Mesendoderm (in vitro differentiated cells): ENCODE measurements around the gene CDCA7.

Experiments
- DNase-seq: peaks from one replicate; pipeline ENCODE4 v3.0.0; 2013
- H2AK5ac ChIP-seq: 2 replicates; pipeline ENCODE4 v1.6.1; 2013; ENCODE audit warnings: low read length, inconsistent platforms
- H2BK120ac ChIP-seq: 2 replicates; pipeline ENCODE4 v1.6.1; 2013; ENCODE audit warnings: low read depth, mild to moderate bottlenecking, low read length, moderate library complexity, mixed read lengths
- H2BK15ac ChIP-seq: replicated peaks from 2 replicates; pipeline ENCODE4 v1.6.1; 2013; ENCODE audit warnings: low read depth, mild to moderate bottlenecking, moderate library complexity
- H2BK5ac ChIP-seq: 2 replicates; pipeline ENCODE4 v1.6.1; 2013; ENCODE audit warnings: low read length, inconsistent platforms
- H3K18ac ChIP-seq: 2 replicates; pipeline ENCODE4 v1.6.1; 2013; ENCODE audit warnings: mild to moderate bottlenecking, low read length, mixed read lengths
- H3K23ac ChIP-seq: one replicate; pipeline ENCODE4 v1.6.1; 2013; ENCODE audit warnings: low read length
- H3K27ac ChIP-seq: 2 replicates; pipeline ENCODE4 v1.5.1; 2013; ENCODE audit warnings: low read depth, mild to moderate bottlenecking, inconsistent platforms, low read length, moderate library complexity
- H3K27me3 ChIP-seq: 2 replicates; pipeline ENCODE4 v1.6.1; 2013; ENCODE audit warnings: low read length, control low read depth, mild to moderate bottlenecking, inconsistent platforms; ENCODE audit not compliant: insufficient read depth, poor library complexity
- H3K36me3 ChIP-seq: 2 replicates; pipeline ENCODE4 v1.6.1; 2013; ENCODE audit warnings: low read length, inconsistent platforms; ENCODE audit not compliant: control insufficient read depth, insufficient read depth
- H3K4ac ChIP-seq: one replicate; pipeline ENCODE4 v1.6.1; 2013; ENCODE audit warnings: low read depth, mild to moderate bottlenecking, low read length, moderate library complexity
- H3K4me1 ChIP-seq: 2 replicates; pipeline ENCODE4 v1.6.1; 2013; ENCODE audit warnings: low read depth, low read length, inconsistent platforms; ENCODE audit not compliant: control insufficient read depth
- H3K4me2 ChIP-seq: 2 replicates; pipeline ENCODE4 v1.6.1; 2013; ENCODE audit warnings: low read length
- H3K4me3 ChIP-seq: 2 replicates; pipeline ENCODE4 v1.5.1; 2013; ENCODE audit warnings: mild to moderate bottlenecking, low read length
- H3K56ac ChIP-seq: one replicate; pipeline ENCODE4 v1.6.1; 2013; ENCODE audit warnings: low read length
- H3K79me1 ChIP-seq: 2 replicates; pipeline ENCODE4 v1.6.1; 2013; ENCODE audit warnings: low read length, inconsistent platforms
- H3K79me2 ChIP-seq: 2 replicates; pipeline ENCODE4 v1.6.1; 2013; ENCODE audit warnings: mild to moderate bottlenecking, low read length; ENCODE audit not compliant: control insufficient read depth, insufficient read depth
- H3K9ac ChIP-seq: 2 replicates; pipeline ENCODE4 v1.6.1; 2013; ENCODE audit warnings: low read length, inconsistent platforms
- H4K5ac ChIP-seq: one replicate; pipeline ENCODE4 v1.6.1; 2013; ENCODE audit warnings: low read length
- H4K8ac ChIP-seq: one replicate; pipeline ENCODE4 v1.6.1; 2013; ENCODE audit warnings: low read depth, mild to moderate bottlenecking, control low read depth, low read length, moderate library complexity
- WGBS: extraction: QIAGEN DNeasy Blood & Tissue Kit; methylation state at CpG from one replicate; pipeline ENCODE4 v1.1.7; 2013; ENCODE audit warnings: low lambda C conversion rate, missing lambda C conversion rate; ENCODE audit not compliant: insufficient coverage; ENCODE audit errors: extremely low coverage; 5-methylcytosine and 5-hydroxymethylcytosine counted together

The CDCA7 gene

DNA sequence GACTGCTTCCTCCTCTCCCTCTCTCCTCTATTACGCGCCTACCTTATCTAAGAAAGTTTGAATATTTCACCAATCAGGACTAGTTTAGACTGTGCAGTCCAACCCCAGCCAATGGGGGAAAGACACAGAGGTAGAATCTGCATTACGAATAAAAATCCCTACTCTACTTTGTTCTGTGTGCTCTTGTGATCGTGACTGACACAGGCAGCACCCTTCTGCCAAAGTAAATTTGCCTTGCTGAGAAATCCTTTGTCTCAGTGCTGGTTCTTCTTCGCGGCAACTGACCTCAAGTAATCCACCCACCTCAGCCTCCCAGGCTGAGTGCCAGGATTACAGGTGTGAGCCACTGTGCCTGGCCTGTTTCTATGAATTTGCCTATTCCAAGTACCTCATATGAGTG, 8.6 kb upstream of the CDCA7 start:
- no peak overlapping the region for H3K27ac ChIP-seq

DNA sequence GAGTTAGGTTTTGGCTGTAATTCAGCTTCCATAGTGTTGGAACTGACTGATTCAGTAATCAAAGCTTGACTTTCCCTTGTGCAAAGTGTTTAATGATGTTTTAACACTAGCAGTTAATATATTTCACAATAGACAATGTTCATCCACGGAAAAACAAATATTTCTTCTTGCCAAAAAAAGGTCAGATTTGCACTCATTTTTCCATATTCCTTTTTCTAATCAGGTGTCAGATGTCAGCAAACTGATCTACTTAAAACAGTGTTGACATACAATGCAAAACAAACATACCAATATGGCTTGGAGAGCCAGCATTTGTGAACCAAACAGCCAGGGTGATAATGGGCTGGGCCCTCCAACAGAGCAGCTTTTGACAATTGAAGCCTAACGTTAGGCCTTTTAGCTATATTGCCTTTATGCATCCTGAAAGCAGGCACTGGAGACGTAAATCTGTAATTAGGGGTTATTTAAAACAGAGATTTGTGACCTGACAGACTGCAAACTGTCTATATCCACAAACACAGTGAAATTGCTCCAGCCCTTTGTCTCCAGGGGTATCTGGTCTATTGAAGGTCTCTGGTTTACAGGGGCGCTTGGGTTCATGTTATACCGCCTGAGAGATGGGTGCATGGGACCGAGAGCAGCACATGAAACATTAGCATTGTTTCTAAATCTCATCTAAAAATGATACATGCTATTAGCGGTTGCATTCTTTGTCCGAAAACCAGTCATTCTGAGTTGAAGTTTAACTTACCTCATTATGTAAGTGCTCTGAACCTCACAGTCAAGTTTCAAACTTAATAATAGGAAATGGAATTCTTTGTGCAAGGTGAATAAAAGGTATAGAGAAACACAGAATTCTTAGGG, 7.1 kb upstream of the CDCA7 start:
- no peak overlapping the region for H3K4me3 ChIP-seq
- no peaks in the 10 kb centered on the region for H3K79me2 ChIP-seq
- H2BK15ac ChIP-seq: no peak overlapping the region
- H3K36me3 ChIP-seq: no peaks in the 10 kb centered on the region
- H3K18ac ChIP-seq: no peak overlapping the region
- H3K79me1 ChIP-seq: no peaks in the 10 kb centered on the region
- H3K23ac ChIP-seq: no peak overlapping the region
- H4K5ac ChIP-seq: no peak overlapping the region
- no peak overlapping the region for H3K56ac ChIP-seq
- H3K4me1 ChIP-seq: no peaks in the 10 kb centered on the region
- no peak overlapping the region for H2AK5ac ChIP-seq
- no peaks in the 10 kb centered on the region for H3K27me3 ChIP-seq
- WGBS: no CpG with 5 or more reads among the region's 8 CpGs
- H3K9ac ChIP-seq: no peak overlapping the region
- H2BK120ac ChIP-seq: no peak overlapping the region
- no peak overlapping the region for H3K4ac ChIP-seq
- peak; percentile 43 for DNase-seq
- no peak overlapping the region for H4K8ac ChIP-seq
- no peak overlapping the region for H3K4me2 ChIP-seq
- peak overlapping the region; percentile 55 for H2BK5ac ChIP-seq
- no peak overlapping the region for H3K27ac ChIP-seq

More for the DNA sequence above, 8.6 kb upstream of the CDCA7 start:
- H3K4me3 ChIP-seq: no peak overlapping the region
- no peaks in the 10 kb centered on the region for H3K79me1 ChIP-seq
- no peak overlapping the region for H2AK5ac ChIP-seq
- no peak overlapping the region for H3K9ac ChIP-seq
- H2BK5ac ChIP-seq: no peak overlapping the region
- H3K79me2 ChIP-seq: no peaks in the 10 kb centered on the region
- peak; percentile 61 for DNase-seq
- H3K18ac ChIP-seq: no peak overlapping the region
- no peaks in the 10 kb centered on the region for H3K4me1 ChIP-seq
- no peak overlapping the region for H3K4me2 ChIP-seq
- H3K36me3 ChIP-seq: no peaks in the 10 kb centered on the region
- H4K8ac ChIP-seq: no peak overlapping the region
- no peak overlapping the region for H3K56ac ChIP-seq
- H3K4ac ChIP-seq: no peak overlapping the region
- H3K27me3 ChIP-seq: no peaks in the 10 kb centered on the region
- H4K5ac ChIP-seq: no peak overlapping the region
- H3K23ac ChIP-seq: no peak overlapping the region
- no peak overlapping the region for H2BK120ac ChIP-seq
- WGBS: no CpG with 5 or more reads among the region's 6 CpGs
- H2BK15ac ChIP-seq: no peak overlapping the region

DNA sequence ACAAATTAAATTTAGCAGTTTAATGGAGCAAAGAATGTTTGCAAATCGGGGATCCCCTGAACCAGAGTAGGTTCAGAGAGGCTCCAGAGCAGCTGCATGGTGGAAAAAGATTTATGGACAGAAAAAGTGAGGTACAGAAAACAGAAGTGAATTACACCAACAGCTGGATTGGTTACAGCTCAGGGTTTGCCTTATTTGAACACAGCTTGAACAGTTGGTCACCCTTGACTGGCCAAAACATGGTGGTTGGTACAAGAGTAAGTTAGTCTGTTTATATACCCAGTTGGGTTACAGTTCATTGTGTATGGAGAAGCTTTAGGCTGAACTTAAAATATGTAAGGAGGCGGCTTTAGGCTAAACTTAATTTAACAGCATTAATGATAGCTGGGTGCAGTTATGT, 5.4 kb upstream of the CDCA7 start:
- Histone ChIP-seq H3K23ac (no peak overlapping the region), H3K36me3 (no peaks in the 10 kb centered on the region), H3K4me2 (no peak overlapping the region), H3K27me3 (no peaks in the 10 kb centered on the region), H2AK5ac (no peak overlapping the region), H3K18ac (no peak overlapping the region), H3K4me1 (peaks cover 2% of the 10 kb centered on the region), H4K8ac (no peak overlapping the region), H3K4ac (no peak overlapping the region), H3K27ac (no peak overlapping the region), H4K5ac (no peak overlapping the region), H3K9ac (no peak overlapping the region), H3K56ac (no peak overlapping the region), H3K4me3 (no peak overlapping the region), H3K79me2 (no peaks in the 10 kb centered on the region), H2BK120ac (no peak overlapping the region), H2BK5ac (no peak overlapping the region), H2BK15ac (peak overlapping the region; percentile 3), H3K79me1 (no peaks in the 10 kb centered on the region)
- no peak for DNase-seq
- no CpG with 5 or more reads among the region's 2 CpGs for WGBS

DNA sequence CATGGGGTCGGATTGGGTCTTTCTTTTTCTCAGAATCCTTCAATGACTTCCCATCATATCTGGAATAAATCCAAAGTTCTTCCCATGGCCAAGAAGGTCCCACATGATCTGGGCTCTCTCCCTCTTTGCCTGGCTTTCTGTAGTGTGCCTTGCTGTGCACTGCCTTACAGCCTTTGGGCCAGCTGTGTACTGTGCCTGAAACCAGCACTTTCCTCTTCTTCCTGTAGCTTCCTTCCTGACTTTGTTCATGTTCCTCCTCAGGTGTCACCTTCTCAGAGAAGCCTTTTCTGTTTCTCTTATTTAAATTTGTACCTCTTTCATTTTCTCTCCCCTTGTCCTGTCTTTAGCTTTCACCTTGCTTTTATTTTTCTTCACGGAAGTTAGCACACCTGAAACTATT, 4.3 kb upstream of the CDCA7 start:
- H3K4me2 ChIP-seq: no peak overlapping the region
- no peaks in the 10 kb centered on the region for H3K36me3 ChIP-seq
- no peak overlapping the region for H3K9ac ChIP-seq
- peak overlapping the region; percentile 99 for H2AK5ac ChIP-seq
- DNase-seq: no peak
- H2BK120ac ChIP-seq: no peak overlapping the region
- no peak overlapping the region for H4K5ac ChIP-seq
- H2BK15ac ChIP-seq: no peak overlapping the region
- H3K23ac ChIP-seq: no peak overlapping the region
- H4K8ac ChIP-seq: no peak overlapping the region
- no peak overlapping the region for H3K18ac ChIP-seq
- no peak overlapping the region for H3K27ac ChIP-seq
- H3K4me3 ChIP-seq: no peak overlapping the region
- peaks cover 2% of the 10 kb centered on the region for H3K4me1 ChIP-seq
- H3K79me1 ChIP-seq: peaks cover 3% of the 10 kb centered on the region
- WGBS: no CpG with 5 or more reads among the region's 2 CpGs
- H3K27me3 ChIP-seq: no peaks in the 10 kb centered on the region
- no peak overlapping the region for H2BK5ac ChIP-seq
- H3K56ac ChIP-seq: no peak overlapping the region
- H3K79me2 ChIP-seq: peaks cover 6% of the 10 kb centered on the region
- H3K4ac ChIP-seq: no peak overlapping the region

DNA sequence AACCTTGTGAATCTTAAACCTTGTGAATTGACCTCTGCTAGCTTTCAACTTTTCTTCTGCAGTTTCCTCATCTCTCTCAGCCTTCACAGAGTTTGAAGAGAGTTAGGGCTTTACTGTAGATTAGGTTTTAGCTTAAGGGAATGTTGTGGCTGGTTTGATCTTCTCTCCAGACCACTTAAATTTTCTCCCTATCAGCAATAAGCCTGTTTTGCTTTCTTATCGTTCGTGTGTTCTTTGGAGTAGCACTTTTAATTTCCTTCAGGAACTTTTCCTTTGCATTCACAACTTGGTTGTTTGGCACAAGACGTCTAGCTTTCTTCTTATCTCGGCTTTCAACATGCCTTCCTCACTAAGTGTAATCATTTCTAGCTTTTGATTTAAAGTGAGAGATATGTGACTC, 2.8 kb upstream of the CDCA7 start:
- Histone ChIP-seq H3K4me1 (peaks cover 5% of the 10 kb centered on the region), H3K27me3 (no peaks in the 10 kb centered on the region), H2BK120ac (no peak overlapping the region), H3K79me1 (peaks cover 8% of the 10 kb centered on the region), H4K8ac (no peak overlapping the region), H3K9ac (no peak overlapping the region), H3K23ac (no peak overlapping the region), H3K56ac (no peak overlapping the region), H2BK5ac (no peak overlapping the region), H3K4me2 (no peak overlapping the region), H2AK5ac (no peak overlapping the region), H3K36me3 (no peaks in the 10 kb centered on the region), H4K5ac (no peak overlapping the region), H3K4ac (no peak overlapping the region), H3K18ac (no peak overlapping the region), H2BK15ac (no peak overlapping the region), H3K79me2 (peaks cover 20% of the 10 kb centered on the region), H3K27ac (no peak overlapping the region), H3K4me3 (no peak overlapping the region)
- no CpG with 5 or more reads among the region's 4 CpGs for WGBS
- no peak for DNase-seq

DNA sequence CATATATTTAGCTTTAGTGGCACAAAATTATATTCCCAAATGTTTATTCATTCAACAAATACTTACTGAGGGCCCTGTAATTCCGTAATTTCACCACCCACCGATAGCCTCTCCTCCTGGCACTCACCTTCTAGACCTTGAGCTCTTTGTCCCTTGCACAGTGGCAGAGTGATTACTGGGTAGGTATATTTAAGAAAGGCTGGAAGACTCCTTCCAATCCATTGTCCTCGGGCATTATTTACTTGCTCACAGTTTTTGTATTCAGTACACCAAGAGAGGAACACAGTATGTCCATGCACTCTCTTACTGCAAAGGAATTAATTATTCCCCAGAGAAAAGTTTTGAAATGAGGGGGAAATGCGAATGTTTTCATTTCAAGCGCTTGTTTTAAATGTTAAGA, 1.1 kb upstream of the CDCA7 start:
- WGBS: no CpG with 5 or more reads among the region's 5 CpGs
- Histone ChIP-seq H2AK5ac (peak overlapping the region; percentile 50), H4K8ac (no peak overlapping the region), H3K4me1 (peaks cover 5% of the 10 kb centered on the region), H3K36me3 (no peaks in the 10 kb centered on the region), H3K9ac (peak overlapping the region; percentile 100), H2BK5ac (no peak overlapping the region), H3K27ac (no peak overlapping the region), H3K79me2 (peaks cover 33% of the 10 kb centered on the region), H3K4me2 (no peak overlapping the region), H3K4me3 (no peak overlapping the region), H3K27me3 (no peaks in the 10 kb centered on the region), H3K23ac (no peak overlapping the region), H2BK15ac (no peak overlapping the region), H3K56ac (peak overlapping the region; percentile 100), H2BK120ac (no peak overlapping the region), H3K18ac (peak overlapping the region; percentile 77), H3K79me1 (peaks cover 8% of the 10 kb centered on the region), H3K4ac (no peak overlapping the region), H4K5ac (peak overlapping the region; percentile 64)
- peak; percentile 49 for DNase-seq
